Fibroblast of lung (primary cell): ENCODE data around the gene FBN1. TPM values are rescaled to one million over a fixed set of nuclear protein-coding genes. Genes with fewer than 3 reads are reported as not detected.

Experiments
- DNase-seq, 2 donors: peaks; one replicate each; pipeline versions ENCODE4 v3.0.0 to v3.0.0-alpha.2; 2010; ENCODE audit warnings: low read depth in 2 of 2
- H2AFZ ChIP-seq: 2 replicates; pipeline ENCODE4 v1.5.1; 2012; ENCODE audit warnings: low read length, control low read depth, inconsistent platforms
- H3K27ac ChIP-seq: 2 replicates; pipeline ENCODE4 v1.5.1; 2011; ENCODE audit warnings: low read length, control low read depth; ENCODE audit not compliant: insufficient read depth
- H3K27me3 ChIP-seq: 2 replicates; pipeline ENCODE4 v1.5.1; 2011; ENCODE audit warnings: mild to moderate bottlenecking, low read length; ENCODE audit not compliant: control insufficient read depth, insufficient read depth
- H3K36me3 ChIP-seq: 2 replicates; pipeline ENCODE4 v1.5.1; 2011; ENCODE audit warnings: low read length; ENCODE audit not compliant: control insufficient read depth, insufficient read depth
- H3K4me1 ChIP-seq: 2 replicates; pipeline ENCODE4 v1.5.1; 2011; ENCODE audit warnings: low read length; ENCODE audit not compliant: control insufficient read depth, insufficient read depth; ENCODE audit errors: extremely low read depth
- H3K4me2 ChIP-seq: 2 replicates; pipeline ENCODE4 v1.5.1; 2011; ENCODE audit warnings: low read length, control low read depth; ENCODE audit not compliant: insufficient read depth; ENCODE audit errors: extremely low read depth
- H3K4me3 ChIP-seq, 4 experiments: fragments of 200-600 bp in 1 of 4; sonication (generic) in 1 of 4; replicated peaks in 1 of 4; 2 replicates each; pipeline ENCODE4 v1.5.1; 2011 to 2016; ENCODE audit warnings: low read length in 4 of 4, low read depth in 3 of 4, mild to moderate bottlenecking in 3 of 4, control low read depth in 2 of 4, inconsistent platforms in 1 of 4, mixed read lengths in 1 of 4; ENCODE audit not compliant: insufficient read depth in 1 of 4; ENCODE audit errors: control extremely low read depth in 1 of 4
- H3K79me2 ChIP-seq: 2 replicates; pipeline ENCODE4 v1.5.1; 2012; ENCODE audit warnings: mild to moderate bottlenecking, low read length, inconsistent platforms; ENCODE audit not compliant: control insufficient read depth, insufficient read depth
- H3K9ac ChIP-seq: 2 replicates; pipeline ENCODE4 v1.5.1; 2011; ENCODE audit warnings: mild to moderate bottlenecking, low read length, control low read depth; ENCODE audit not compliant: insufficient read depth
- H3K9me3 ChIP-seq: 2 replicates; pipeline ENCODE4 v1.5.1; 2012; ENCODE audit warnings: low read depth, low read length; ENCODE audit not compliant: control insufficient read depth, insufficient read depth
- H4K20me1 ChIP-seq: 2 replicates; pipeline ENCODE4 v1.5.1; 2011; ENCODE audit warnings: low read length; ENCODE audit not compliant: control insufficient read depth, insufficient read depth; ENCODE audit errors: extremely low read depth
- EZH2 ChIP-seq: IDR thresholded peaks from 2 replicates; pipeline ENCODE4 v1.5.1; 2012; ENCODE audit warnings: low read length, control low read depth, mild to moderate bottlenecking; ENCODE audit errors: missing control alignments
- polyA plus RNA-seq, 2 donors: library from polyadenylated mRNA; depleted of rRNA in 1 of 2; stranded (reverse) in 1 of 2; unstranded in 1 of 2; fragments of >200 nt; gene quantifications; 2 replicates each; pipeline ENCODE4 v1.2.1, GENCODE V29; 2011 to 2012; ENCODE audit warnings: missing spikeins in 1 of 2
- total RNA-seq: library from RNA; depleted of rRNA; stranded (reverse); fragments of >200 nt; gene quantifications from 2 replicates; pipeline ENCODE4 v1.2.1, GENCODE V29; 2014
- TF ChIP-seq, protein P1 (sequence below), 2 donors: IDR thresholded peaks in 1 of 2; conservative IDR thresholded peaks in 1 of 2; 1 replicate in 1 of 2; 2 replicates in 1 of 2; pipeline ENCODE4 v1.5.1; 2011 to 2012; ENCODE audit warnings: low read length in 2 of 2, control low read depth in 1 of 2, inconsistent platforms in 1 of 2, low read depth in 1 of 2, mild to moderate bottlenecking in 1 of 2

FBN1 gene
- total and polyA plus RNA-seq, 2 donors (not counting 1 experiment from before 2014, with no cell fraction given), result 368 to 446 TPM

DNA sequence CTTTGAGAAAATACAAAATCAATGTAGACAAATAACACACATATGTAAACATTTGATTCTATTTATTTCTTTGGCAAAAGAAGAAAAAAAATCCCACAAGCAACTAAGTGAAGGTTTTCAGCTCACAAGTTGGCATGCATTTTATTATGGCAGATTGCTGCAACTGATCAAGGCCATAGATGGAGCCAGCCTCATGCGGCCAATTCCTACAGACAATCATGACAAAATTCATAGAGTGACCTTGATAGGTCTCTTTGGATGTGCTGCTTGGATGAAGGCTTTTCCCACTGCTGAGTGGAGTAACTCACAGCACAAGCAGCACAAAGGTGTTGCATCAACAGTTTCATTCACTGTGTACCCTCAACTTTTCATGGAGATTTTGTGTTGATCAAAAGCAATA lies 22.1 kb downstream of the FBN1 start:
- Histone ChIP-seq H3K36me3 (no peaks in the 10 kb centered on the region), H3K27ac (no peak overlapping the region), H4K20me1 (no peaks in the 10 kb centered on the region), H3K79me2 (peaks cover 81% of the 10 kb centered on the region), H3K4me2 (no peak overlapping the region), H3K4me1 (peaks cover 7% of the 10 kb centered on the region), H2AFZ (no peak overlapping the region), H3K9ac (no peak overlapping the region), H3K9me3 (no peaks in the 10 kb centered on the region), H3K4me3 (no peak overlapping the region), H3K27me3 (no peaks in the 10 kb centered on the region)
- no peak for DNase-seq
- TF ChIP-seq EZH2, result no peak
- TF ChIP-seq, protein P1, sequence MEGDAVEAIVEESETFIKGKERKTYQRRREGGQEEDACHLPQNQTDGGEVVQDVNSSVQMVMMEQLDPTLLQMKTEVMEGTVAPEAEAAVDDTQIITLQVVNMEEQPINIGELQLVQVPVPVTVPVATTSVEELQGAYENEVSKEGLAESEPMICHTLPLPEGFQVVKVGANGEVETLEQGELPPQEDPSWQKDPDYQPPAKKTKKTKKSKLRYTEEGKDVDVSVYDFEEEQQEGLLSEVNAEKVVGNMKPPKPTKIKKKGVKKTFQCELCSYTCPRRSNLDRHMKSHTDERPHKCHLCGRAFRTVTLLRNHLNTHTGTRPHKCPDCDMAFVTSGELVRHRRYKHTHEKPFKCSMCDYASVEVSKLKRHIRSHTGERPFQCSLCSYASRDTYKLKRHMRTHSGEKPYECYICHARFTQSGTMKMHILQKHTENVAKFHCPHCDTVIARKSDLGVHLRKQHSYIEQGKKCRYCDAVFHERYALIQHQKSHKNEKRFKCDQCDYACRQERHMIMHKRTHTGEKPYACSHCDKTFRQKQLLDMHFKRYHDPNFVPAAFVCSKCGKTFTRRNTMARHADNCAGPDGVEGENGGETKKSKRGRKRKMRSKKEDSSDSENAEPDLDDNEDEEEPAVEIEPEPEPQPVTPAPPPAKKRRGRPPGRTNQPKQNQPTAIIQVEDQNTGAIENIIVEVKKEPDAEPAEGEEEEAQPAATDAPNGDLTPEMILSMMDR (conservative IDR thresholded peaks at IDR 0.05 in 1 of 2, IDR thresholded peaks at IDR 0.05 in 1 of 2; ENCODE audit: low read depth in 1 of 2, low read length in 2 of 2), result no peak

DNA sequence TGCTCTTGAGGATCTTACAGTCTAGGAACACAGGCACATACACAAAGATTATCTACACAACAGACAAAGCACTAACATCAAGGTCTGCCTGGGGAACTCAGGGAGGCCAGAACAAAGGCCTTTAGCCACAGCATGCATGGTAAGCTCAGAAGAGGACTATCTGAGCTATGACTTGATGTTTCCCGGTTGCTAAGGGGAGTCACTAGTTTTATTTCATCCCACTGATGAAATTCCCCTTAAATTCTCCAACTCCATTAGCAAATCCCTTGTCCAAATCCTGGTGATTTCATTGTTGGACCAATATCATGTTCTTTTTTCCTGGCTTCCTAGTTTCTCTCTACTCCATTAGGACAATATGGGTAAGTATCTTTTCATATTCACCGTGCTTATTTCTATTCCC lies 23.3 kb downstream of the FBN1 start:
- peaks cover 75% of the 10 kb centered on the region for H3K79me2 ChIP-seq

DNA sequence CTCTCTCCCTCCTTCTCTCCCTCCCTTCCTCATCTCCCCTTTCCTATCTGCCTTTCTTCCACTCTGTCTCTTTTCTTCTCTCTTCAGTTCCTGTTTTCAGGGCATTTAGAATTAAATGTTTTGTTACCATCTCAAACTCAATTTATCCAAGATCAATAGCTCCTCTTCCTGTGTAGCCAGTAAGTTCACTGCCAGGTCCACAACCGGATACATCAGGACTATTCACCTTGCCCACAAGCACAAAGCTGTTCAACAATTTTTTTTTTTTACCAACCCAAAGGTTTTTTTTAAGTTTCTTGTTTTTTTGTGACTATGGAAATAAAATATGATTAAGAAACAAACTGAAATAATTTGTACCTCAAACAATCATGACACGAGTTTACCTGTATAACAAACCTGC lies 26.1 kb downstream of the FBN1 start:
- Histone ChIP-seq H3K9ac (no peak overlapping the region), H2AFZ (no peak overlapping the region), H3K27me3 (no peaks in the 10 kb centered on the region), H3K36me3 (no peaks in the 10 kb centered on the region), H3K79me2 (peaks cover 72% of the 10 kb centered on the region), H3K4me3 (no peak overlapping the region), H3K27ac (no peak overlapping the region), H3K4me1 (peaks cover 10% of the 10 kb centered on the region), H3K9me3 (no peaks in the 10 kb centered on the region), H3K4me2 (no peak overlapping the region), H4K20me1 (no peaks in the 10 kb centered on the region)
- no peak for DNase-seq
- TF ChIP-seq, protein P1 (conservative IDR thresholded peaks at IDR 0.05 in 1 of 2, IDR thresholded peaks at IDR 0.05 in 1 of 2; ENCODE audit: low read depth in 1 of 2, low read length in 2 of 2), result no peak
- TF ChIP-seq EZH2, result no peak

More for the DNA sequence above, 23.3 kb downstream of the FBN1 start:
- TF ChIP-seq, protein P1 (conservative IDR thresholded peaks at IDR 0.05 in 1 of 2, IDR thresholded peaks at IDR 0.05 in 1 of 2; ENCODE audit: low read depth in 1 of 2, low read length in 2 of 2), result no peak
- TF ChIP-seq EZH2, result no peak
- no peaks in the 10 kb centered on the region for H3K27me3 ChIP-seq
- H3K4me2 ChIP-seq, result no peak overlapping the region
- H3K4me3 ChIP-seq, result no peak overlapping the region
- no peak overlapping the region for H2AFZ ChIP-seq
- peaks cover 7% of the 10 kb centered on the region for H3K4me1 ChIP-seq
- no peak overlapping the region for H3K27ac ChIP-seq
- DNase-seq, result no peak
- no peaks in the 10 kb centered on the region for H3K36me3 ChIP-seq
- H3K9ac ChIP-seq, result no peak overlapping the region
- H3K9me3 ChIP-seq, result no peaks in the 10 kb centered on the region
- no peaks in the 10 kb centered on the region for H4K20me1 ChIP-seq
